Tibial nerve (tissue), 4 donors: ENCODE measurements around the gene TRNAU1AP.
"Not testable (repeated sequence)": the region's sequence is repeated elsewhere in the genome, so short reads cannot be mapped to it uniquely, and the experiment has no call there.

ENCODE experiments used
- EP300 ChIP-seq, 2 donors: sonication (generic); formaldehyde crosslinking; IDR thresholded peaks; one replicate each; pipeline ENCODE4 v1.6.1; 2017; ENCODE audit warnings: antibody characterized with exemption in 2 of 2, mild to moderate bottlenecking in 1 of 2
- POLR2A ChIP-seq, 2 donors: fragments of 450-650 bp; IDR thresholded peaks; one replicate each; pipeline ENCODE4 v1.6.1; 2017; ENCODE audit warnings: antibody characterized with exemption in 2 of 2, mild to moderate bottlenecking in 2 of 2, moderate library complexity in 2 of 2
- TF ChIP-seq, protein P1 (sequence below), 5 experiments: fragments of 200-600 bp in 3 of 5; fragments of 450-650 bp in 2 of 5; sonication (generic) in 3 of 5; IDR thresholded peaks; one replicate each; pipeline ENCODE4 v1.5.1; 2016 to 2019; ENCODE audit warnings: antibody characterized with exemption in 5 of 5, mild to moderate bottlenecking in 3 of 5, moderate library complexity in 2 of 5

DNA sequence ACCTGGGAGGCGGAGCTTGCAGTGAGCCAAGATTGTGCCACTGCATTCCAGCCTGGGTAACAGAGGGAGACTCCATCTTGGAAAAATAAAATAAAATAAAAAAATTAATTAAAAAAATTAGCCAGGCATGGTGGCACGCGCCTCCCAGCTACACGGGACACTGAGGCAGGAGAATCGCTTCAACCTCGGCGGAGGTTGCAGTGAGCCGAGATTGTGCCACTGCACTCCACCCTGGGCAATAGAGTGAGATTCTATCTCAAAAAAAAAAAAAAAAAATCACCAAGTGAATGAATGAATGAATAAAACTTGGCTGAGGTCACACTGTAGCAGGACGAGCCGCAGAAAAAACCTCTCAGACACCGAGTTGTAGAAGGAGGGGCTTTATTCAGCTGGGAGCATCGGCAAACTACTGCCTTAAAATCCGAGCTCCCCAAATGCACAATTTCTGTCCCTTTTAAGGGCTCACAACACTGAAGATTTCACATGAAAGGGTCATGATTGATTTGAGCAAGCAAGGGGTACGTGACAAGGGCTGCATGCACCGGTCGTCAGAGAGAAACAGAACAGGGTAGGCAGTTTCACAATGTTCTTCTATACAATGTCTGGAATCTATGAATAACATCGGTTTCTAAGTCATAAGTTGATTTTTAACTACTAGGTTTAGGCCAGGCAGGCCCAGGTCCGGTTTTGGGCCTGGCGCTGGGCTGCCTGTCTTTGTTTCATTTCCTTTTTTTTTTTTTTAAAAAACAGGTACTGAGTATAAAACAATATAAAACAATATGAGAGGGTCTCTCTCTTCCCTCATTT is 33.9 kb downstream of the TRNAU1AP start:
- TF ChIP-seq, protein P1, sequence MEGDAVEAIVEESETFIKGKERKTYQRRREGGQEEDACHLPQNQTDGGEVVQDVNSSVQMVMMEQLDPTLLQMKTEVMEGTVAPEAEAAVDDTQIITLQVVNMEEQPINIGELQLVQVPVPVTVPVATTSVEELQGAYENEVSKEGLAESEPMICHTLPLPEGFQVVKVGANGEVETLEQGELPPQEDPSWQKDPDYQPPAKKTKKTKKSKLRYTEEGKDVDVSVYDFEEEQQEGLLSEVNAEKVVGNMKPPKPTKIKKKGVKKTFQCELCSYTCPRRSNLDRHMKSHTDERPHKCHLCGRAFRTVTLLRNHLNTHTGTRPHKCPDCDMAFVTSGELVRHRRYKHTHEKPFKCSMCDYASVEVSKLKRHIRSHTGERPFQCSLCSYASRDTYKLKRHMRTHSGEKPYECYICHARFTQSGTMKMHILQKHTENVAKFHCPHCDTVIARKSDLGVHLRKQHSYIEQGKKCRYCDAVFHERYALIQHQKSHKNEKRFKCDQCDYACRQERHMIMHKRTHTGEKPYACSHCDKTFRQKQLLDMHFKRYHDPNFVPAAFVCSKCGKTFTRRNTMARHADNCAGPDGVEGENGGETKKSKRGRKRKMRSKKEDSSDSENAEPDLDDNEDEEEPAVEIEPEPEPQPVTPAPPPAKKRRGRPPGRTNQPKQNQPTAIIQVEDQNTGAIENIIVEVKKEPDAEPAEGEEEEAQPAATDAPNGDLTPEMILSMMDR (IDR thresholded peaks at IDR 0.05), result not testable (repeated sequence)
- not testable (repeated sequence) for TF ChIP-seq EP300, POLR2A (IDR thresholded peaks at IDR 0.05)
